Keratinocyte (primary cell): ENCODE results near the gene DPYSL5.

ENCODE experiments used
- CTCF ChIP-seq, 3 experiments: IDR thresholded peaks in 1 of 3; conservative IDR thresholded peaks in 1 of 3; optimal IDR thresholded peaks in 1 of 3; 2 replicates in 2 of 3; 3 replicates in 1 of 3; pipeline versions ENCODE3 to v1.5.1; 2011; ENCODE audit warnings: low read length in 3 of 3, mild to moderate bottlenecking in 3 of 3, moderate library complexity in 2 of 3, control low read depth in 1 of 3, inconsistent platforms in 1 of 3; ENCODE audit not compliant: insufficient read depth in 2 of 3; ENCODE audit errors: extremely low read depth in 1 of 3
- EZH2 ChIP-seq: IDR thresholded peaks from one replicate; pipeline ENCODE4 v1.6.1; 2012; ENCODE audit warnings: inconsistent platforms, mild to moderate bottlenecking, low read length, moderate library complexity

GRCh38 chr2:26864646-26865045 is 16.7 kb downstream of the DPYSL5 start:
- no peak for TF ChIP-seq CTCF (optimal IDR thresholded peaks at IDR 0.05 in 1 of 3, IDR thresholded peaks at IDR 0.05 in 1 of 3, conservative IDR thresholded peaks at IDR 0.05 in 1 of 3; ENCODE audit: extremely low read depth in 1 of 3, insufficient read depth in 2 of 3, low read length in 3 of 3)
- no peak for TF ChIP-seq EZH2
